ENCODE results near the gene PLXNA4. TPM values are rescaled to one million over a fixed set of nuclear protein-coding genes. Genes with fewer than 3 reads are reported as not detected.

Gene PLXNA4
- total and polyA plus RNA-seq, 9 of the 15 experiments (the other 6 are each of a cell fraction or from before 2014, with no cell fraction given): under 0.01 to 0.09 TPM; not detected in 7

- H3K4me1 ChIP-seq (replicated peaks in 1 of 2; ENCODE audit: control insufficient read depth in 2 of 2, insufficient read depth in 2 of 2, low read length in 2 of 2): peaks cover 0 to 3% of the 10 kb centered on the region in 2 experiments; a peak in 2 of 5 replicates
- BruUV-seq (replicated peaks): no TSS peak
- peaks cover 4% of the 10 kb centered on the region for H3K9me1 ChIP-seq (ENCODE audit: control insufficient read depth, insufficient read depth, low read length)
- H3K9me3 ChIP-seq (replicated peaks; ENCODE audit: control insufficient read depth, insufficient read depth, low read depth, low read length): no peaks in the 10 kb centered on the region
- no peak for TF ChIP-seq ETV5 (CRISPR knock-in tag; IDR thresholded peaks at IDR 0.05; ENCODE audit: low read depth)
- 1% methylated on average over 12 of the region's 12 CpGs for WGBS (ENCODE audit: insufficient coverage, low coverage, missing lambda C conversion rate)
- intact Hi-C loops (cut with micrococcal nuclease): no loop called here
- peaks cover 9% of the 10 kb centered on the region; the same call in 1 of the 2 replicates for H4K20me1 ChIP-seq (replicated peaks; ENCODE audit: control insufficient read depth, insufficient read depth, low read length)
- no peak overlapping the region for H3K4me3 ChIP-seq
- FAIRE-seq (no peak), DNase-seq (ENCODE audit: extremely low read depth in 1 of 4, low spot score in 3 of 4) (no peak), ATAC-seq (no peak)
- peaks cover 2 to 29% of the 10 kb centered on the region in 2 experiments; a peak in 1 of 5 replicates for H3K27me3 ChIP-seq (ENCODE audit: control insufficient read depth in 2 of 2, insufficient read depth in 2 of 2, low read length in 2 of 2)
- H3K27ac ChIP-seq (ENCODE audit: extremely low read depth, low read depth, low read length): no peak overlapping the region
- H3K4me2 ChIP-seq (ENCODE audit: insufficient read depth, low read length): no peak overlapping the region
- in situ Hi-C loops (cut with MboI): no loop called here
- no peaks in the 10 kb centered on the region for H3K79me2 ChIP-seq (ENCODE audit: control insufficient read depth, insufficient read depth, low read length)
- H3K36me3 ChIP-seq (ENCODE audit: control insufficient read depth, insufficient read depth, low read length): no peaks in the 10 kb centered on the region
- no peak overlapping the region for H2AFZ ChIP-seq (ENCODE audit: low read depth, low read length)
- ChIA-PET CTCF (ENCODE audit: low intra/inter-chr PET ratio) (no interaction called here), POLR2A (interaction anchor here (0.6 to 0.9 kb wide), 4 partner anchors 9 to 330 kb away, joined by 3 to 4 read pairs (median 3); no protein-coding TSS in a partner anchor)
- H3K9ac ChIP-seq (ENCODE audit: insufficient read depth in 1 of 2, low read depth in 2 of 2, low read length in 2 of 2): no peak overlapping the region
These were observed 81.8 kb downstream of the PLXNA4 start for GRCh38 chr7:132494474-132494873.

GRCh38 chr7:132492823-132493445 lies 83.3 kb downstream of the PLXNA4 start:
- Histone ChIP-seq H3K36me3 (ENCODE audit: control insufficient read depth, insufficient read depth, low read length) (no peaks in the 10 kb centered on the region), H3K27me3 (ENCODE audit: control insufficient read depth in 2 of 2, insufficient read depth in 2 of 2, low read length in 2 of 2) (peaks cover 4 to 39% of the 10 kb centered on the region in 2 experiments; a peak in 4 of 5 replicates), H3K9ac (ENCODE audit: insufficient read depth in 1 of 2, low read depth in 2 of 2, low read length in 2 of 2) (no peak overlapping the region), H3K4me2 (ENCODE audit: insufficient read depth, low read length) (no peak overlapping the region), H3K4me1 (replicated peaks in 1 of 2; ENCODE audit: control insufficient read depth in 2 of 2, insufficient read depth in 2 of 2, low read length in 2 of 2) (peaks cover 0 to 3% of the 10 kb centered on the region in 2 experiments; a peak in 2 of 5 replicates), H3K9me3 (replicated peaks; ENCODE audit: control insufficient read depth, insufficient read depth, low read depth, low read length) (no peaks in the 10 kb centered on the region), H3K9me1 (ENCODE audit: control insufficient read depth, insufficient read depth, low read length) (peaks cover 4% of the 10 kb centered on the region), H3K4me3 (no peak overlapping the region), H3K27ac (ENCODE audit: extremely low read depth, low read depth, low read length) (no peak overlapping the region), H3K79me2 (ENCODE audit: control insufficient read depth, insufficient read depth, low read length) (no peaks in the 10 kb centered on the region), H2AFZ (ENCODE audit: low read depth, low read length) (no peak overlapping the region), H4K20me1 (replicated peaks; ENCODE audit: control insufficient read depth, insufficient read depth, low read length) (peaks cover 9% of the 10 kb centered on the region; the same call in 1 of the 2 replicates)
- ChIA-PET CTCF (ENCODE audit: low intra/inter-chr PET ratio) (no interaction called here), POLR2A (interaction anchor here (0.7 to 1.1 kb wide), 2 partner anchors 17 to 218 kb away, joined by 3 read pairs; no protein-coding TSS in a partner anchor)
- in situ Hi-C loops (cut with MboI): no loop called here
- no peak for FAIRE-seq
- BruUV-seq (replicated peaks): no TSS peak
- TF ChIP-seq WHSC1 (IDR thresholded peaks at IDR 0.05; ENCODE audit: low read length) (no peak), NUFIP1 (IDR thresholded peaks at IDR 0.05; ENCODE audit: partially characterized antibody) (no peak), CHCHD3 (CRISPR knock-in tag; IDR thresholded peaks at IDR 0.05) (no peak), REST (IDR thresholded peaks at IDR 0.05; ENCODE audit: borderline replicate concordance) (no peak), REST (CRISPR knock-in tag; IDR thresholded peaks at IDR 0.05; ENCODE audit: low read depth) (no peak)
- intact Hi-C loops (cut with micrococcal nuclease): loop anchor here (2.0 kb wide), 1 partner anchor 174 kb away; no protein-coding TSS in a partner anchor
- WGBS (ENCODE audit: insufficient coverage, low coverage, missing lambda C conversion rate): 0% methylated on average over 1 of the region's 1 CpG
- DNase-seq (ENCODE audit: extremely low read depth in 1 of 4, low spot score in 3 of 4): no peak
- ATAC-seq: no peak
